Measurements from ENCODE around the gene GRM5. TPM values are rescaled to one million over a fixed set of nuclear protein-coding genes. Genes with fewer than 3 reads are reported as not detected.

GRM5 gene
- total RNA-seq, 4 donors from 2014 or later = 0.81 TPM; not detected in 3

DNA sequence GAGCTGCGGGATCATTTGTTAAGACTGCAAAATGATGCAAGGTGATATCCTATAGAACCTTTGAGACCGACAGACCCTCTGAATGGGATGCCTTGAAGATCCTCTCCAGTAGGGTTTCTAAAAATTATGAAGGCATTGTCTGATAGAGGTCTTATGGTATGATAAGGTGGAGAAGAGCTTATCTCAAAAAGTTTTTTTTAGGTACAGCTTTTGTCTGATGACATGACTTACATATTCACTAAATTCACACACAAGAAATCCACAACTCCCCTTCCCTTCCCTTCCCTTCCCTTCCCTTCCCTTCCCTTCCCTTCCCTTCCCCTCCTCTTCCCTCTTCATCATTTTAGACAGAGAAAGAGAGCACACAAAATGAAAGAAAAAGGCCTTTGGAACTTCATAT lies 609.8 kb downstream of the GRM5 start:
- intact Hi-C loops (cut with DNase I) = no loop called here
- no peaks in the 10 kb centered on the region for H3K36me3 ChIP-seq
- WGBS, 2 donors = 95 to 96% methylated on average over 2 of the region's 2 CpGs
- no peaks in the 10 kb centered on the region for H3K27me3 ChIP-seq
- no peak overlapping the region for H3K4me3 ChIP-seq (replicated peaks in 1 of 3)
- H3K27ac ChIP-seq = no peak overlapping the region
- no peaks in the 10 kb centered on the region for H3K9me3 ChIP-seq
- TF ChIP-seq, protein P1, sequence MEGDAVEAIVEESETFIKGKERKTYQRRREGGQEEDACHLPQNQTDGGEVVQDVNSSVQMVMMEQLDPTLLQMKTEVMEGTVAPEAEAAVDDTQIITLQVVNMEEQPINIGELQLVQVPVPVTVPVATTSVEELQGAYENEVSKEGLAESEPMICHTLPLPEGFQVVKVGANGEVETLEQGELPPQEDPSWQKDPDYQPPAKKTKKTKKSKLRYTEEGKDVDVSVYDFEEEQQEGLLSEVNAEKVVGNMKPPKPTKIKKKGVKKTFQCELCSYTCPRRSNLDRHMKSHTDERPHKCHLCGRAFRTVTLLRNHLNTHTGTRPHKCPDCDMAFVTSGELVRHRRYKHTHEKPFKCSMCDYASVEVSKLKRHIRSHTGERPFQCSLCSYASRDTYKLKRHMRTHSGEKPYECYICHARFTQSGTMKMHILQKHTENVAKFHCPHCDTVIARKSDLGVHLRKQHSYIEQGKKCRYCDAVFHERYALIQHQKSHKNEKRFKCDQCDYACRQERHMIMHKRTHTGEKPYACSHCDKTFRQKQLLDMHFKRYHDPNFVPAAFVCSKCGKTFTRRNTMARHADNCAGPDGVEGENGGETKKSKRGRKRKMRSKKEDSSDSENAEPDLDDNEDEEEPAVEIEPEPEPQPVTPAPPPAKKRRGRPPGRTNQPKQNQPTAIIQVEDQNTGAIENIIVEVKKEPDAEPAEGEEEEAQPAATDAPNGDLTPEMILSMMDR (IDR thresholded peaks at IDR 0.05) = no peak
- no peak for TF ChIP-seq POLR2A (IDR thresholded peaks at IDR 0.05)
- H3K4me1 ChIP-seq = no peaks in the 10 kb centered on the region
- DNase-seq = no peak

DNA sequence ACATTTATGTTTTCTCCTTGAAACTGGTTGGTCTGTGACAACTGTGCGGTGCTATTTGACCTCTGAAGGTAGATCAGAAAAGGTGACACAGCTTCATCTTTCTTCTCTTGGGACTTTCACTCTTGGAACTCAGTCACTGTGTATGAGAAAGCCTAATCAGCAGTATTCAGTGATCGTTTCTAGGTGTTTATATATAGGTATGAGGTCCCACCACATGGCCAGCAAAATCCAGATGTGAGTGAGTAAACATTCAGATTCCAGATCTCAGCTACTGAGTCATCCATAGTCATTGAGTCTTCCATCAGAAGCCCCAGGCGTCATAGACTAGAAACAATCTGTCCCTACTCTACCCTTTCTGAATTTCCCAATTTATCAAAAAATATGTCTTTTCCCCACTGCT lies 610.9 kb downstream of the GRM5 start:
- Histone ChIP-seq H3K4me3 (replicated peaks in 1 of 3) (no peak overlapping the region), H3K9me3 (no peaks in the 10 kb centered on the region), H3K4me1 (no peaks in the 10 kb centered on the region), H3K36me3 (no peaks in the 10 kb centered on the region), H3K27ac (no peak overlapping the region), H3K27me3 (no peaks in the 10 kb centered on the region)
- 86 to 91% methylated on average over 3 of the region's 3 CpGs for WGBS, 2 donors
- no peak for DNase-seq
- intact Hi-C loops (cut with DNase I) = no loop called here
- TF ChIP-seq POLR2A (IDR thresholded peaks at IDR 0.05) = no peak
- TF ChIP-seq, protein P1 (IDR thresholded peaks at IDR 0.05) = no peak

Small RNA genes within 50 kb of the gene (small RNA-seq; reads per million reads assigned to genes)
- gene RNU6-16P = not detected

Other genes starting within 250 kb of the GRM5 start
- gene TYR, start 111.9 kb upstream of the GRM5 start, total RNA-seq = not detected

Measured in thyroid gland (tissue), 4 donors.